Left ventricle myocardium superior (tissue), 1 donor: ENCODE results near the gene KIF2A. TPM values are rescaled to one million over a fixed set of nuclear protein-coding genes. Genes with fewer than 3 reads are reported as not detected.

Source experiments
- ATAC-seq: fragments of 200-7000 bp; cut with Tn5 transposase; one replicate; pipeline ENCODE4 v1.9.1; 2020; ENCODE audit warnings: mild to moderate bottlenecking, moderate library complexity
- DNase-seq: peaks from one replicate; pipeline ENCODE4 v3.0.0-alpha.2; 2020
- intact Hi-C: fragments of 100-400 bp; cut with micrococcal nuclease; formaldehyde crosslinking; loops from one replicate; pipeline ENCODE4 v1.11.0; 2022
- total RNA-seq: library from RNA; stranded (reverse); fragmentation: NEBNext Ultra II Directional; extraction: Animal tissue kit (Norgen Biotek cat#: 25700); gene quantifications from one replicate; pipeline ENCODE4 v1.2.1, GENCODE V29; 2021
- donor health status: DM: no; HTN: yes; CAD: no; lungs with severe emphysema.

The KIF2A gene
- total RNA-seq, 1 donor from 2014 or later = 9.3 TPM

DNA sequence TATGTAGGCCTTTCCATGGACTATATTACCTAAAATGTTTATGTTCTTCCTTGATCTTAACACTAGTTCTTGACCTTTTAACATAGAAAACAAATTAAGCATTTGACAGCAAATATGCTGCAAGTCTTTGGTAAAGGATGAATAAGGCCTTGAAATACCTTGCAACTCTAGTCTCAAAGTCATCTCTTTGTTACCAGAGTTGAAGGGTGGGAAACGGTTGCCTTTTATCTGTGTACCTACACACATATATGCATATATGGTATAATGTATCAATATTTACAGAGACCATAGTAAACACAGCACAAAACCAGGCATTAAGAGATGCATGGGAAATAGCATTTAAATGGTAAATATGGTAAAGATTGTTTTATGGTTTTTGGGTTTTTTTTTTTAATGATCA, 16.5 kb downstream of the KIF2A start:
- DNase-seq (no peak), ATAC-seq (no peak)
- intact Hi-C loops = no loop called here

GRCh38 chr5:62326302-62326701, 20.3 kb downstream of the KIF2A start:
- ATAC-seq (no peak), DNase-seq (no peak)
- intact Hi-C loops = no loop called here

DNA sequence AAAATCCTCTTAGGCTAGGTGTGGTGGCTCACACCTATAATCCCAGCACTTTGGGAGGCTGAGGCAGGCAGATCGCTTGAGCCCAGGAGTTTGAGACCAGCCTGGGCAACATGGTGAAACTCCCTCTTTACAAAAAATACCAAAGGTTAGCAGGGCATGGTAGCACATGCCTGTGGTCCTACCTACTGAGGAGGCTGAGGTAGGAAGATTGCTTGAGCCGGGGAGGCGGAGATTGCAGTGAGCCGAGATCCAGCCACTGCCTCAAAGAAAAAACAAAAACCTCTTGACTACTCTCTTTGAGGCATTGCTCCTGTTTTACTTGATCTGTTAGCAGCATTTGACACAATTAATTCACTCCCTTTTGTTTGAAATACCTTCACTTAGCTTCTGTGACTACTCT, 20.7 kb downstream of the KIF2A start:
- DNase-seq = no peak
- no peak for ATAC-seq
- intact Hi-C loops = no loop called here

- DNase-seq = no peak
- intact Hi-C loops = no loop called here
- no peak for ATAC-seq
These were observed 21.4 kb downstream of the KIF2A start for GRCh38 chr5:62327138-62328053.

GRCh38 chr5:62328772-62329491, 22.9 kb downstream of the KIF2A start:
- intact Hi-C loops = no loop called here
- ATAC-seq = no peak
- DNase-seq = no peak

DNA sequence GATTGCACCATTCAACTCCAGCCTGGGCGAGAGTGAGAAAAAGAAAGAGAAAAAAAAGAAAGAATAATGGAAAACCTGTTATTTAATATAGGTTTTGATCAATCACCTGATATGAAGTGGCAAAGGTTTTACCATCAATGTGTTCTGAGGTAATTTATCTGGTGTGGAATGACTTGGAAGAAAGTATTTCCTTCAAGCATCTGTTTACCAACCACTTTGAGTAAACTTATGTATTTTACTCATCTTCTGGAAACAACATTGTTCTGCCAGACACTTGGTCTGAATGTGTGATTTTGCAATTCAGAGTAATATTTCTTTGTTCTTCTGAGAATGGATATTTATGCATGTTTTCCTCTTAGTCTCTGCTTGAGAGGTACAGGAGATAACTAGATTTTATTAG, 24.3 kb downstream of the KIF2A start:
- no peak for ATAC-seq
- intact Hi-C loops = no loop called here
- DNase-seq = no peak

GRCh38 chr5:62331921-62332320, 25.9 kb downstream of the KIF2A start:
- ATAC-seq (no peak), DNase-seq (no peak)
- intact Hi-C loops = no loop called here

DNA sequence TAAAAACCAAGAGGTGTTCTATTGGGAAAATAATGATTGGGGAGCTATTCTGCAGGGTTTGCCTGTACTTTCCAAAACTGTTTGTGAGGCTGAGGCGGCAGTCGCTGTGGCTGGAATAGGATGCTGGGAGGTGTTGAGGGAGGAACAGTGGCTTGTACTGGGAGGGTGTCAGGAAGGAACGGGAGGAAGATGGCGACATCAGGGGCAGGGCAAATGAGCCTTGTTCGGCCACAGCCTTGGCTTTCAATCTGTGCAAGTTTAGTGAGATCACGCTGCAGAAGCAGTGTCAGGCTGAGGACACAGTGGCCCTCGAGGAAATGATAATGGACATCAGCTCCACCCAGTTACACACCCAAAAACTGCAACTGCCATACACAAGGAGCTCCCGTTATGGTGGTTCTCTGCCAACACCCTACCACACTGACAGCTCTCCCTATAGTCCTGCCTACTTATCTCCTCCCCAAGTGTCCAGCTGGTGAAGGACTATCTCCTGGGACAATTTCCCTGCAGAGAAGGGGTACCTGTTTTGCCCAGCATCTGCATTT, 27.3 kb downstream of the KIF2A start:
- peak; percentile 31 for ATAC-seq
- intact Hi-C loops = no loop called here
- no peak for DNase-seq

- no peak for DNase-seq
- ATAC-seq = no peak
- intact Hi-C loops = no loop called here
These were observed 28.1 kb downstream of the KIF2A start for GRCh38 chr5:62334082-62334481.

DNA sequence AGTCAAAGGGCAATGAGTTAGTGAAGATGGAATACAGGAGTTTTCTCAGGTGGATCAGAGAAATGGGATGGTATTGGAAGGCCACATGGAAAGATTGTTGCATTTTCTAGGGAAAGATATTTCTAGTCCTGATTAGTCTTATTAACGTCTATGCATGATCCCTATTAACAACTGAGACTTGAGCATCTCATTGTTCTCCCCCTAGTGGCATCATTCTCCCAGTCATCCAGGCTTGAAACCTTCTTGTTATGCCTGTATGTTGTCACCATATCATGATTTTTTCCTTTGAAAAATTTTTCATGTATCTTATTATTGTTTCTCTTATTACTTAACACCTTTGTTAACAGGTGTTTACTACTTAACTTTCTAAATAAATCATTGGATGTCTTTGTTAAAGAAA, 34.4 kb downstream of the KIF2A start:
- DNase-seq = no peak
- intact Hi-C loops = no loop called here
- ATAC-seq = no peak

GRCh38 chr5:62340979-62341378, 35.0 kb downstream of the KIF2A start:
- intact Hi-C loops = no loop called here
- ATAC-seq (no peak), DNase-seq (no peak)

DNA sequence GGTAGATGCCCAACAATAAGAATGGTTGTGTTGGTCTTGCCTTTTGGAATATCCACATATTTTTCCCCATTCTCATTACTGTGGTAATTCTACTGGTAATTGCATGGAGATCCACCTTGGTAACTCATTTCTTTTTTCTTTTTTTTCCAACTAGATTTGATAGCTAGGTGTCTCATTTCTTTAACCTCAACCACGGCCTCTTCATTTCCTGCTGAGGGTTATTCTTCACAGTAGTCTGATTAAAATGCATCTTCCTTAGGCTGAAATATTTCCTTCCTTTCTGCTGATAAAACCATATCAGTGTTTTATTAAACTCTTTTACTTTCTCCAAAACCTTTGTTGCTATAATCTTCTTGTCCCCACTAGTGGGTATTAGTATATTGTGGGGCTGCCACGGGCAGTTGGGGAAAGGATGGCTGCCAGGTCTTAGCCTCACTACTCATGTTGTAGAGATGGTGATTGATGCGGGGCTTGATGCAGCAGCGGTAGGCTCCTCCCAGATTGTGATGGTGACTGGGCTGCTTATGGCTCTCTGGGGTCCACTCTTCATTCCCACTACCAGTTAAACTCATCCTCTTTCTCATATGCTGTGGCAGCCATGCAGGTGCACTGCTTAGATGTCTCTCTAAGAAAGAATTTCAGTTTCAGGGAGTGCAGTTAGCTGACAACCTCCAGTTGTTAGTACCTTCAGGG, 35.9 kb downstream of the KIF2A start:
- DNase-seq = no peak
- intact Hi-C loops = no loop called here
- no peak for ATAC-seq

DNA sequence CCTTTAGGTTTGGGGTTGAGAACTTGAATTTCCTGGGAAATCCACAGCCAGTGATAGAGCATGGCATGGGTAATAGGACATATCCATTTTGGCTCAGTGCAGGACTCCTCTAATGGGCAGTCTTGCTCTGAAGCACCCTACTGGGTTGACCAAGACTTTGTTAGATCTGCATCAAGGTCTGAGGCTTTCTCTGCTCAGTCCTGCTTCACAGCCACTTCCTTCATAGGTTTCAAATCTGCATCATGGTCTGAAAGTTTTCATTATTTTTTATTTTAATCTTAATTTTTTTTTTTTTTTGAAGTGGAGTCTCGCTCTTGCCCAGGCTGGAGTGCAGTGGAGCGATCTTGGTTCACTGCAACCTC, 36.5 kb downstream of the KIF2A start:
- DNase-seq (no peak), ATAC-seq (no peak)
- intact Hi-C loops = no loop called here

DNA sequence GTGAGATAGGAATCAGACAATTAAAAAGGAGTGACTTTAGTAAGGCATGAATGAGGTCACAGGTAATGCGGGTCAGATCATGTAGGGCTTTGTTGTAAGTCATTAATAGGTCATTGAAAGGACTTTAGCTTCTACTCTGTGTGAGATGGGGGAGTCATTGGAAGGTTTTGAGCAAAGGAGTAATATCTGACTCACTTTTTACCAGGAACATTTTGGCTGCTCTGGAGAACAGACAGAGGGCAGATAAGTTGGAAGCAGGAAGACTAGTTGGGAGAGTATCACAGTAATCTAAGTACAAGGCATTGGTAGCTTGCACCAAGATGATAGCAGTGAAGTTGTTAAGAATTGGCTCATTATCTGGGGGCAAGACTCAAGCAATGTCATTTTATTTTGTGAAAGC, 37.4 kb downstream of the KIF2A start:
- ATAC-seq = no peak
- no peak for DNase-seq
- intact Hi-C loops = no loop called here

GRCh38 chr5:62346748-62347147, 40.7 kb downstream of the KIF2A start:
- intact Hi-C loops = no loop called here
- ATAC-seq = no peak
- DNase-seq = no peak

DNA sequence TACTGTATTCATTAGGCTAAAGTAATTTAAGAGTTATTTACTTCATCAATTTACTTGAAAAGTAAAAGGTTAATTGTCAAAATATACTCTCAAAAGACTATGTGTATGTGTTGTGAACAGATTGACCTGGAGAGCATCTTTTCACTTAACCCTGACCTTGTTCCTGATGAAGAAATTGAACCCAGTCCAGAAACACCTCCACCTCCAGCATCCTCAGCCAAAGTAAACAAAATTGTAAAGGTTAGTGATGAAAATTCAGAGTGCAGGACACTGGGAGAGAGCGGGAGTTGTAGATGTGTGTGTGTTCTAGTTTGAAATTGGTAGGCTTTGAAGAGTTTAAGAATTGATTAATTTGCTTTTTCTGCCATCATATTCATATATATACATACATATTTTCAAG, 41.9 kb downstream of the KIF2A start:
- ATAC-seq (no peak), DNase-seq (no peak)
- intact Hi-C loops = no loop called here

GRCh38 chr5:62348723-62349481, 42.9 kb downstream of the KIF2A start:
- ATAC-seq = no peak
- intact Hi-C loops = no loop called here
- no peak for DNase-seq

DNA sequence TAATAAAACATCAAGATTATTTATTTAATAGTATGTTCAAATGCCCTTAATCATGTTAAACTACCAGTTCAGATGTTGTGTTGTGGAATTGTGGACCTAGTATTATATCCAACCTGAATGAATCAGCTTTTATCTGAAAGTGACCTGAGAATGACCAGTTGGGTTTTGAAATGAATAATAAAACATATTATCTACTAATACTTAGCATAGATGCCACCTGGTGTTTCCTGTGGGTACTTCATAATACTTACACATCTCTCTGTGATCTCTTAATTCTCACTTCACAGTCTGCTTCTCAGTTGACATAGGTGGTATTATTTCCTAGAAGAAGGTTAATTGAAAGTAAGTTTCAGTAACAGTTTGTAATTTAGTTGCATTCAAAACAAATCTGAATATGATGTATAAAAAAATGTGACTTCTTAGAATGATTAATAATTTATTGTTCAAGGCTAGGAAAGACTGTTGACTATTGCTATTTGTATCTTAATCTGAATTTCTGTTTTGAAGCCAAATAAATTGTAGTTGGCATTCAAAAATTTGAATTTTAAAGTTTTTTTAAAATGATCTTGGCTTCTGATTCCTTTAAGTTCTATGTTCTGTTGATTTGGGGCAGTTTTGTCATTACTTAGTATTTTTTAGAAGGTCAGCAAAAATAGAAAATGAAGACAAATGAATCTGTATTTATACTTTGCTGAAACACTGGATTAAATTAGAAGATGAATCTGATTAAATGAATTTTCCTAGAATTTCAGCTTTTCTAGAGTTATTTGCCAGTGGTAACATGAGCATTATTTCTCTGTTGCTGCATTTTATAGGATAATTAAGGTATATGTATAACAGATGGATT, 48.2 kb downstream of the KIF2A start:
- DNase-seq (no peak), ATAC-seq (peak; percentile 44)
- intact Hi-C loops = loop anchor here (10.0 kb wide), 1 partner anchor 129 kb away; no protein-coding TSS in a partner anchor
